MM.1S (cell line): Measurements from ENCODE around the gene CDK5R2.

Experiments
- CTCF ChIP-seq: fragments of 300-600 bp; sonication (generic); IDR thresholded peaks from 2 replicates; pipeline ENCODE4 v1.5.1; 2016; ENCODE audit warnings: antibody characterized with exemption, low read length, mixed read lengths
- EZH2phosphoT487 ChIP-seq: fragments of 300-600 bp; sonication (generic); IDR thresholded peaks from 2 replicates; pipeline ENCODE4 v1.6.1; 2018; ENCODE audit warnings: antibody characterized with exemption, low read length

- no peak for TF ChIP-seq CTCF
- no peak for TF ChIP-seq EZH2phosphoT487
Observed at GRCh38 chr2:218959141-218959731, at the start of gene CDK5R2.
